ENCODE data around the gene TRAF4. TPM values are rescaled to one million over a fixed set of nuclear protein-coding genes. Genes with fewer than 3 reads are reported as not detected.

The TRAF4 gene
- total and polyA plus RNA-seq, 9 of the 15 experiments (the other 6 are each of a cell fraction or from before 2014, with no cell fraction given), result 2.4 to 147 (median 72.4) TPM

DNA sequence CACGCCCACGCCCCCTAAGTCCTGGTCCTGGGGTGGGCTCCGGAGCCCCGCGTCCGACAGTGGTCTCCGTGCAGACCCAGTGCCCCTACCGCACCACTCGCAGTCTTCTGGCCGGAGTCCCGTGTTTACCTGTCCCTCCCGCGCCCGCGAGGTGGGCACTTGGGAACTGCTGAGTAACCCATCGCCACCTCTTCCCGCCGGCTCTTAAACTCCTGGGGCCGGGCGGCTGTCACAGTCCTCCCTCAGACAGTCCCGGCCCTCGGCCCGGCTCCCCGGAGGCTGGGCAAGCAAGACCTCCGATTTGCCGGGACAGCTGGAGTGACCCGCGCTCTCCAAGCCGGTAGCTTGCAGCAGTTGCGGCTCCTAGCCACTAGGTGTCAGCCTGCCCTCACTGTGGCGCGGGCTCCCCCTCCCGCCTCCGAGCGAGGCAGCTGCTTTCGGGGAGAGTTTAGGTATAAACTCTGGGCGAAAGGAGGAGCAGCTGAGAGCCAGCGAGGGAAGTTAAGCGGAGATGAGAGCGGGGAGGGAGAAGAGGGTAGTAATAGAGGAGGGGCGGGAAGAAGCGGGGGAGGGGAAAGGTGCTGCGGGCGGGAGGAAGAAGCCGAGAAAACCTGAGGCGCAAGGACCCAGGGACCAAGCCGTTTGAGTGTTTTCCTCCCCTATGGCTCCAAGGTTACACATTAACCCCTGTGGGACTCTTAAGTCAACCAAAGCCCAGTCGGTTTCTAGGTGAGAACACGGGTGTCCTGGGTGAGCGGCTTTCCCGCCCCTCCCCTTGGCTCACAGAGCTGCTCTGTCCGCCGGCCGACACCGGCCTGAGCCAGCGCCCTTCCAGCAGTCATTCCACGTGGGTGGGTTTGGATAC, 17.0 kb upstream of the TRAF4 start (continued):
- TF ChIP-seq SREBF1 (IDR thresholded peaks at IDR 0.05; ENCODE audit: borderline replicate concordance, low read depth, low read length), result peak; percentile 57; the same call in 1 of the 2 replicates
- TF ChIP-seq NFE2L1 (tag; IDR thresholded peaks at IDR 0.05; ENCODE audit: borderline replicate concordance, low read depth), result no peak
- TF ChIP-seq NRF1 (conservative IDR thresholded peaks at IDR 0.05 in 1 of 2, IDR thresholded peaks at IDR 0.05 in 1 of 2), result peak; percentile 77 to 81
- TF ChIP-seq, protein P1, sequence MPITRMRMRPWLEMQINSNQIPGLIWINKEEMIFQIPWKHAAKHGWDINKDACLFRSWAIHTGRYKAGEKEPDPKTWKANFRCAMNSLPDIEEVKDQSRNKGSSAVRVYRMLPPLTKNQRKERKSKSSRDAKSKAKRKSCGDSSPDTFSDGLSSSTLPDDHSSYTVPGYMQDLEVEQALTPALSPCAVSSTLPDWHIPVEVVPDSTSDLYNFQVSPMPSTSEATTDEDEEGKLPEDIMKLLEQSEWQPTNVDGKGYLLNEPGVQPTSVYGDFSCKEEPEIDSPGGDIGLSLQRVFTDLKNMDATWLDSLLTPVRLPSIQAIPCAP (CRISPR knock-in tag; IDR thresholded peaks at IDR 0.05; ENCODE audit: borderline replicate concordance), result no peak
- TF ChIP-seq, protein P2, sequence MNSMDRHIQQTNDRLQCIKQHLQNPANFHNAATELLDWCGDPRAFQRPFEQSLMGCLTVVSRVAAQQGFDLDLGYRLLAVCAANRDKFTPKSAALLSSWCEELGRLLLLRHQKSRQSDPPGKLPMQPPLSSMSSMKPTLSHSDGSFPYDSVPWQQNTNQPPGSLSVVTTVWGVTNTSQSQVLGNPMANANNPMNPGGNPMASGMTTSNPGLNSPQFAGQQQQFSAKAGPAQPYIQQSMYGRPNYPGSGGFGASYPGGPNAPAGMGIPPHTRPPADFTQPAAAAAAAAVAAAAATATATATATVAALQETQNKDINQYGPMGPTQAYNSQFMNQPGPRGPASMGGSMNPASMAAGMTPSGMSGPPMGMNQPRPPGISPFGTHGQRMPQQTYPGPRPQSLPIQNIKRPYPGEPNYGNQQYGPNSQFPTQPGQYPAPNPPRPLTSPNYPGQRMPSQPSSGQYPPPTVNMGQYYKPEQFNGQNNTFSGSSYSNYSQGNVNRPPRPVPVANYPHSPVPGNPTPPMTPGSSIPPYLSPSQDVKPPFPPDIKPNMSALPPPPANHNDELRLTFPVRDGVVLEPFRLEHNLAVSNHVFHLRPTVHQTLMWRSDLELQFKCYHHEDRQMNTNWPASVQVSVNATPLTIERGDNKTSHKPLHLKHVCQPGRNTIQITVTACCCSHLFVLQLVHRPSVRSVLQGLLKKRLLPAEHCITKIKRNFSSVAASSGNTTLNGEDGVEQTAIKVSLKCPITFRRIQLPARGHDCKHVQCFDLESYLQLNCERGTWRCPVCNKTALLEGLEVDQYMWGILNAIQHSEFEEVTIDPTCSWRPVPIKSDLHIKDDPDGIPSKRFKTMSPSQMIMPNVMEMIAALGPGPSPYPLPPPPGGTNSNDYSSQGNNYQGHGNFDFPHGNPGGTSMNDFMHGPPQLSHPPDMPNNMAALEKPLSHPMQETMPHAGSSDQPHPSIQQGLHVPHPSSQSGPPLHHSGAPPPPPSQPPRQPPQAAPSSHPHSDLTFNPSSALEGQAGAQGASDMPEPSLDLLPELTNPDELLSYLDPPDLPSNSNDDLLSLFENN (IDR thresholded peaks at IDR 0.05; ENCODE audit: low read depth in 2 of 2, low read length in 2 of 2), result peak in 1 of 2 experiments; percentile 18; a peak in 1 of 4 replicates
- TF ChIP-seq ZFPM2 (CRISPR knock-in tag; IDR thresholded peaks at IDR 0.05), result 0 out of 2 replicates have a peak, but pooled peaks have one; percentile 12
- TF ChIP-seq ZNF316 (IDR thresholded peaks at IDR 0.05), result no peak; the same call in 1 of the 2 replicates
- no peak for TF ChIP-seq ZKSCAN8 (CRISPR knock-in tag; IDR thresholded peaks at IDR 0.05)
- TF ChIP-seq, protein P3, sequence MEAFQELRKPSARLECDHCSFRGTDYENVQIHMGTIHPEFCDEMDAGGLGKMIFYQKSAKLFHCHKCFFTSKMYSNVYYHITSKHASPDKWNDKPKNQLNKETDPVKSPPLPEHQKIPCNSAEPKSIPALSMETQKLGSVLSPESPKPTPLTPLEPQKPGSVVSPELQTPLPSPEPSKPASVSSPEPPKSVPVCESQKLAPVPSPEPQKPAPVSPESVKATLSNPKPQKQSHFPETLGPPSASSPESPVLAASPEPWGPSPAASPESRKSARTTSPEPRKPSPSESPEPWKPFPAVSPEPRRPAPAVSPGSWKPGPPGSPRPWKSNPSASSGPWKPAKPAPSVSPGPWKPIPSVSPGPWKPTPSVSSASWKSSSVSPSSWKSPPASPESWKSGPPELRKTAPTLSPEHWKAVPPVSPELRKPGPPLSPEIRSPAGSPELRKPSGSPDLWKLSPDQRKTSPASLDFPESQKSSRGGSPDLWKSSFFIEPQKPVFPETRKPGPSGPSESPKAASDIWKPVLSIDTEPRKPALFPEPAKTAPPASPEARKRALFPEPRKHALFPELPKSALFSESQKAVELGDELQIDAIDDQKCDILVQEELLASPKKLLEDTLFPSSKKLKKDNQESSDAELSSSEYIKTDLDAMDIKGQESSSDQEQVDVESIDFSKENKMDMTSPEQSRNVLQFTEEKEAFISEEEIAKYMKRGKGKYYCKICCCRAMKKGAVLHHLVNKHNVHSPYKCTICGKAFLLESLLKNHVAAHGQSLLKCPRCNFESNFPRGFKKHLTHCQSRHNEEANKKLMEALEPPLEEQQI (IDR thresholded peaks at IDR 0.05), result no peak
- TF ChIP-seq, protein P4, sequence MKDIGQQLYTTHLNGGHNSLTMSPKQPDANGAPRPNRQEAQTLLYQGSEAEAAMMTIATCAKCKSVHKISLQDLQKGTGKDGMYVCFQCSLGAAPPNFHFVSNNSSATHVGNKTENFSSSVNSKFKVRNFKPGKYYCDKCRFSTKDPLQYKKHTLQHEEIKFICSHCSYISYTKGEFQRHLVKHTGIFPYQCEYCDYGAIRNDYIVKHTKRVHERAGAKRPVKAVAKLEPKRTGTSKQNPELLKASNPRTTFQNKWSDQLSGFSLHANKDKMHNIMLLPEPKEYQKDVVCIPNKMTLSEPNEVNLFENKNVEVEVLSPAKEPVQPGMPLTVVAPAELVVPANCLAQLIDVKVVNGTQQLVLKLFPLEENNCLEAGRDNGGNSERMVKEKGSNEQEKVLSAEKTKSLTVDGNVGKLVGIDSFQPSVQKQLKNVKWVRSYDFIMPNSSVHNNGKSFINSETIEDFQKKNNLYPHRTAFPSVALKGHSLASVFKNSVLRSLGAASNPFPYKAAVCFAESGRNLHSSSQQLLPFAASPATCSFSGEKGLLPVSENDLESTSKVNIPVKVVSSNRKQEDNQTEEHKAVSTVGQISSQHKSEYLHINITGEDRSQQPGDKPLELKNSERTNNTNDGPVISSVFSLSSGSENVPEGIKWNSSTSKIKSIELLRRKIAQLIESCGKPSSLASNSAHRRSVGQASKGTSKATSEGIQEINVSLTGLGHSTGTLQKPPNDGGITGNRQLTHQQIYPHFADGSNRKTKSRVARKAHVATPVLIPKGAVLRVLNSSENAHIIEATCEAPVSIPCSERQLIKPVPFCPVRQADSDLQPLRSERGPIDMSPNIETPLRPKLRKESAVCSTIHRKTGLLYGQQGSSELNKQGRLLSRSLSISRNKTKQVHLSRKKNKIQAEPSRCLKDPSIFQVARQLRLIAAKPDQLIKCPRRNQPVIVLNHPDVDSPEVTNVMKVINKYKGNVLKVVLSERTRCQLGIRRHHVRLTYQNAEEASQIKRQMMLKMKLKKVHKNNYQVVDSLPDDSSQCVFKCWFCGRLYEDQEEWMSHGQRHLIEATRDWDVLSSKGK (CRISPR knock-in tag; IDR thresholded peaks at IDR 0.05), result no peak
- no peak for TF ChIP-seq ZNF175 (CRISPR knock-in tag; IDR thresholded peaks at IDR 0.05; ENCODE audit: low read depth)
- no peak for TF ChIP-seq HMG20B (CRISPR knock-in tag; IDR thresholded peaks at IDR 0.05)
- no peak for TF ChIP-seq ZNF253 (CRISPR knock-in tag; conservative IDR thresholded peaks at IDR 0.05)
- TF ChIP-seq ASH1L (IDR thresholded peaks at IDR 0.05; ENCODE audit: borderline replicate concordance, low read depth, partially characterized antibody), result no peak
- TF ChIP-seq, protein P5, sequence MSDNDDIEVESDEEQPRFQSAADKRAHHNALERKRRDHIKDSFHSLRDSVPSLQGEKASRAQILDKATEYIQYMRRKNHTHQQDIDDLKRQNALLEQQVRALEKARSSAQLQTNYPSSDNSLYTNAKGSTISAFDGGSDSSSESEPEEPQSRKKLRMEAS (CRISPR knock-in tag; IDR thresholded peaks at IDR 0.05), result peak; percentile 49

All from K562 (cell line).